ENCODE data around the gene SYCE3. TPM values are rescaled to one million over a fixed set of nuclear protein-coding genes. Genes with fewer than 3 reads are reported as not detected.

SYCE3 gene
- total RNA-seq, 1 donor: not detected

GRCh38 chr22:50605002-50605612, 42.4 kb upstream of the SYCE3 start:
- no peak for TF ChIP-seq CTCF (IDR thresholded peaks at IDR 0.05; ENCODE audit: extremely low read depth, low read depth, low read length)
- H3K36me3 ChIP-seq (ENCODE audit: insufficient read depth, low read length): no peaks in the 10 kb centered on the region
- H3K9me3 ChIP-seq (ENCODE audit: low read depth, low read length): no peaks in the 10 kb centered on the region
- H2AFZ ChIP-seq (ENCODE audit: low read length): no peak overlapping the region
- no peaks in the 10 kb centered on the region for H4K20me1 ChIP-seq (ENCODE audit: insufficient read depth, low read length)
- H3K79me2 ChIP-seq (ENCODE audit: insufficient read depth, low read length): no peaks in the 10 kb centered on the region
- H3K4me3 ChIP-seq (ENCODE audit: insufficient read depth, low read length): no peak overlapping the region
- H3K27ac ChIP-seq (ENCODE audit: low read depth, low read length): no peak overlapping the region
- no peaks in the 10 kb centered on the region for H3K4me1 ChIP-seq (ENCODE audit: insufficient read depth, low read length)
- peak; percentile 80 for DNase-seq (ENCODE audit: insufficient read length, low spot score, missing footprints)
- H3K4me2 ChIP-seq (ENCODE audit: insufficient read depth, low read length): no peak overlapping the region
- peaks cover 26% of the 10 kb centered on the region for H3K27me3 ChIP-seq (ENCODE audit: insufficient read depth, low read length)

GRCh38 chr22:50604256-50605001, 41.7 kb upstream of the SYCE3 start:
- H3K79me2 ChIP-seq (ENCODE audit: insufficient read depth, low read length): no peaks in the 10 kb centered on the region
- no peaks in the 10 kb centered on the region for H3K4me1 ChIP-seq (ENCODE audit: insufficient read depth, low read length)
- H3K27ac ChIP-seq (ENCODE audit: low read depth, low read length): no peak overlapping the region
- H4K20me1 ChIP-seq (ENCODE audit: insufficient read depth, low read length): peaks cover 4% of the 10 kb centered on the region
- H3K9me3 ChIP-seq (ENCODE audit: low read depth, low read length): no peaks in the 10 kb centered on the region
- no peaks in the 10 kb centered on the region for H3K36me3 ChIP-seq (ENCODE audit: insufficient read depth, low read length)
- H2AFZ ChIP-seq (ENCODE audit: low read length): no peak overlapping the region
- peak; percentile 80 for DNase-seq (ENCODE audit: insufficient read length, low spot score, missing footprints)
- TF ChIP-seq CTCF (IDR thresholded peaks at IDR 0.05; ENCODE audit: extremely low read depth, low read depth, low read length): no peak
- H3K4me2 ChIP-seq (ENCODE audit: insufficient read depth, low read length): no peak overlapping the region
- no peak overlapping the region for H3K4me3 ChIP-seq (ENCODE audit: insufficient read depth, low read length)
- H3K27me3 ChIP-seq (ENCODE audit: insufficient read depth, low read length): peaks cover 32% of the 10 kb centered on the region

- no peaks in the 10 kb centered on the region for H3K79me2 ChIP-seq (ENCODE audit: insufficient read depth, low read length)
- peak; percentile 83 for DNase-seq (ENCODE audit: insufficient read length, low spot score, missing footprints)
- TF ChIP-seq CTCF (IDR thresholded peaks at IDR 0.05; ENCODE audit: extremely low read depth, low read depth, low read length): no peak
- peaks cover 32% of the 10 kb centered on the region for H3K27me3 ChIP-seq (ENCODE audit: insufficient read depth, low read length)
- no peak overlapping the region for H2AFZ ChIP-seq (ENCODE audit: low read length)
- no peaks in the 10 kb centered on the region for H3K36me3 ChIP-seq (ENCODE audit: insufficient read depth, low read length)
- H3K4me1 ChIP-seq (ENCODE audit: insufficient read depth, low read length): no peaks in the 10 kb centered on the region
- H4K20me1 ChIP-seq (ENCODE audit: insufficient read depth, low read length): peaks cover 4% of the 10 kb centered on the region
- H3K9me3 ChIP-seq (ENCODE audit: low read depth, low read length): no peaks in the 10 kb centered on the region
- no peak overlapping the region for H3K27ac ChIP-seq (ENCODE audit: low read depth, low read length)
- no peak overlapping the region for H3K4me3 ChIP-seq (ENCODE audit: insufficient read depth, low read length)
- no peak overlapping the region for H3K4me2 ChIP-seq (ENCODE audit: insufficient read depth, low read length)
These were observed 41.0 kb upstream of the SYCE3 start for GRCh38 chr22:50603511-50604255.

DNA sequence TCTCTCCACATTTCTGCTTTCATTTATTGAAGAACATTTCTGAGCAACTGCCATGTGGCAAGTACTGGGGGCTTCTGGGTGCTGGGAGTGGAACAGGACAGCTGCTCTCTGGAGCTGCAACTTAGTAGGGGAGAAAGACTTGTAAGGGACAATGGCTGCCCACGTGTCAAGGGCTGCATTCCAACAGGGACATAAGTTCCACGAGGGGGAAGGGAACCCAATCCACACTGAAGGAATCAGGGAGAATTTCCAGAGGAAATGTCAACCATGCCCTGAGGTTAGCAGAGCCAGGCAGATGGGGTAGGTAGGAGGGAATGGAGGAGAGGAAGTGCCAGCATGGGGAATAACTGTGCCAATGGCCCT, 39.6 kb upstream of the SYCE3 start:
- no peak overlapping the region for H3K27ac ChIP-seq (ENCODE audit: low read depth, low read length)
- no peaks in the 10 kb centered on the region for H3K79me2 ChIP-seq (ENCODE audit: insufficient read depth, low read length)
- H3K4me2 ChIP-seq (ENCODE audit: insufficient read depth, low read length): no peak overlapping the region
- H3K36me3 ChIP-seq (ENCODE audit: insufficient read depth, low read length): no peaks in the 10 kb centered on the region
- DNase-seq (ENCODE audit: insufficient read length, low spot score, missing footprints): peak; percentile 79
- H4K20me1 ChIP-seq (ENCODE audit: insufficient read depth, low read length): peaks cover 4% of the 10 kb centered on the region
- no peaks in the 10 kb centered on the region for H3K4me1 ChIP-seq (ENCODE audit: insufficient read depth, low read length)
- no peaks in the 10 kb centered on the region for H3K9me3 ChIP-seq (ENCODE audit: low read depth, low read length)
- H2AFZ ChIP-seq (ENCODE audit: low read length): no peak overlapping the region
- no peak for TF ChIP-seq CTCF (IDR thresholded peaks at IDR 0.05; ENCODE audit: extremely low read depth, low read depth, low read length)
- H3K4me3 ChIP-seq (ENCODE audit: insufficient read depth, low read length): no peak overlapping the region
- H3K27me3 ChIP-seq (ENCODE audit: insufficient read depth, low read length): peaks cover 32% of the 10 kb centered on the region
